Measurements from ENCODE around the gene MYZAP. TPM values are rescaled to one million over a fixed set of nuclear protein-coding genes. Genes with fewer than 3 reads are reported as not detected.

Gene MYZAP
- total RNA-seq, 1 experiment from 2014 or later, result not detected

DNA sequence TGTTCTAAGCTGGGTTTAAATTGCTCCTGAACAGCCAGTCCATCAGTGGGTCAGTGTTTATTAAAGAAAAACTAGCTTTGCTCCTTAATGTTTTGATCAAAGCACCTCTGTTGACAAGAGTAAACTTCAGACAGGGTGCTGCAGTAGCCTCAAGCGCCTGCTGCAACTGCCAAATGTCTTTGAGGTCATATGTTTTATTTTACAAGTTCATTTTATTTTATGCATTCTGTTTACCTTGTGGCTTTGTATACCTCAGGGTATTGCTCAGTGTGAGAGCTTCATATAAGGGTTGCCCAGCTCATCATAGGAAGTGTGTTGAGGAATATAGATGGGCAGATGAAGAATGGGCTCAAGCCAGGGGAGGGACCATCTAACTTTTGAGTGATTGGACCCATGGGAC lies 8.5 kb downstream of the MYZAP start:
- ChIA-PET CTCF (no interaction called here), POLR2A (ENCODE audit: low non-redundant PET) (no interaction called here)
- no peaks in the 10 kb centered on the region for H3K36me3 ChIP-seq (ENCODE audit: insufficient read depth, low read length, poor library complexity, severe bottlenecking)
- no peak for DNase-seq (ENCODE audit: low spot score)
- no peaks in the 10 kb centered on the region for H3K9me3 ChIP-seq (ENCODE audit: low read depth, low read length, poor library complexity, severe bottlenecking)
- H3K27me3 ChIP-seq (replicated peaks; ENCODE audit: insufficient read depth, low read depth, low read length, poor library complexity), result peaks cover 16% of the 10 kb centered on the region
- no peak overlapping the region for H3K27ac ChIP-seq (ENCODE audit: low read depth, low read length, poor library complexity, severe bottlenecking)
- TF ChIP-seq EZH2 (IDR thresholded peaks at IDR 0.05; ENCODE audit: borderline replicate concordance, low read depth, low read length, poor library complexity, severe bottlenecking) (no peak), CTCF (conservative IDR thresholded peaks at IDR 0.05; ENCODE audit: low read depth, low read length) (no peak)
- intact Hi-C loops (cut with micrococcal nuclease; ENCODE audit: unreplicated experiment), result no loop called here
- H3K4me1 ChIP-seq (ENCODE audit: insufficient read depth, low read length, poor library complexity, severe bottlenecking), result no peaks in the 10 kb centered on the region
- BruUV-seq (replicated peaks), result no TSS peak
- H3K4me3 ChIP-seq (ENCODE audit: low read depth, low read length, poor library complexity, severe bottlenecking), result no peak overlapping the region

DNA sequence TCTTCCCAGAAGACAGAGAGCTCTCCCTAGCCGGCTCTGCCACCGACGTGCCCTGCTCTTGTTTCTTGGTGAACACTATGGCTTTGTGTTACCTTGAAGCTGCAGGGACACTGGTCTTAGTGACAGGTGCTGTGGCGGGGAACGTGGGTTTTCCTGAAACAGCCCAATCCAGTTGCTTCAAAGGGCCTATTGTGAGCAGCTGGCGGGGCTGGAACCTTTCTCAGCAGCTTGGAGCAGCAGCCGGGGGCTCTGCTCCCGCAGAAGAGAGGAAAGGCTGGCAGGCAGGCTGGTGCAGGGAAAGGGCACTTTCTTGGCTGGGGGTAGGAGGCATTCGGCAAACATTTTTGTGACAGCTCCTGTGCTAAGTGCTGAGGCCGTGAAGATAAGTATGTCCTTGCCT lies 12.8 kb downstream of the MYZAP start:
- CTCF ChIA-PET, result no interaction called here
- Histone ChIP-seq H3K4me1 (ENCODE audit: insufficient read depth, low read length, poor library complexity, severe bottlenecking) (no peaks in the 10 kb centered on the region), H3K4me3 (ENCODE audit: low read depth, low read length, poor library complexity, severe bottlenecking) (no peak overlapping the region), H3K9me3 (ENCODE audit: low read depth, low read length, poor library complexity, severe bottlenecking) (no peaks in the 10 kb centered on the region), H3K36me3 (ENCODE audit: insufficient read depth, low read length, poor library complexity, severe bottlenecking) (no peaks in the 10 kb centered on the region), H3K27ac (ENCODE audit: low read depth, low read length, poor library complexity, severe bottlenecking) (no peak overlapping the region), H3K27me3 (replicated peaks; ENCODE audit: insufficient read depth, low read depth, low read length, poor library complexity) (peaks cover 6% of the 10 kb centered on the region)
- no peak for DNase-seq (ENCODE audit: low spot score)
- TF ChIP-seq CTCF (conservative IDR thresholded peaks at IDR 0.05; ENCODE audit: low read depth, low read length), result no peak
- TF ChIP-seq EZH2 (IDR thresholded peaks at IDR 0.05; ENCODE audit: borderline replicate concordance, low read depth, low read length, poor library complexity, severe bottlenecking), result no peak
- BruUV-seq (replicated peaks), result no TSS peak
- intact Hi-C loops (cut with micrococcal nuclease; ENCODE audit: unreplicated experiment), result no loop called here
- POLR2A ChIA-PET (ENCODE audit: low non-redundant PET), result no interaction called here

- CTCF ChIA-PET, result no interaction called here
- no TSS peak for BruUV-seq (replicated peaks)
Observed at GRCh38 chr15:57605491-57605890, 13.8 kb downstream of the MYZAP start.

More at GRCh38 chr15:57605491-57605890, 13.8 kb downstream of the MYZAP start:
- no peaks in the 10 kb centered on the region for H3K36me3 ChIP-seq (ENCODE audit: insufficient read depth, low read length, poor library complexity, severe bottlenecking)
- POLR2A ChIA-PET (ENCODE audit: low non-redundant PET), result no interaction called here
- H3K27ac ChIP-seq (ENCODE audit: low read depth, low read length, poor library complexity, severe bottlenecking), result no peak overlapping the region
- H3K4me3 ChIP-seq (ENCODE audit: low read depth, low read length, poor library complexity, severe bottlenecking), result no peak overlapping the region
- no peaks in the 10 kb centered on the region for H3K9me3 ChIP-seq (ENCODE audit: low read depth, low read length, poor library complexity, severe bottlenecking)
- no peak for DNase-seq (ENCODE audit: low spot score)
- TF ChIP-seq CTCF (conservative IDR thresholded peaks at IDR 0.05; ENCODE audit: low read depth, low read length) (no peak), EZH2 (IDR thresholded peaks at IDR 0.05; ENCODE audit: borderline replicate concordance, low read depth, low read length, poor library complexity, severe bottlenecking) (no peak)
- intact Hi-C loops (cut with micrococcal nuclease; ENCODE audit: unreplicated experiment), result no loop called here
- H3K27me3 ChIP-seq (replicated peaks; ENCODE audit: insufficient read depth, low read depth, low read length, poor library complexity), result peaks cover 3% of the 10 kb centered on the region
- H3K4me1 ChIP-seq (ENCODE audit: insufficient read depth, low read length, poor library complexity, severe bottlenecking), result no peaks in the 10 kb centered on the region
